GM12878 (cell line): ENCODE results near the gene RAPGEF6. TPM values are rescaled to one million over a fixed set of nuclear protein-coding genes. Genes with fewer than 3 reads are reported as not detected.

Experiments
- ATAC-seq: fragments of 200-7000 bp; cut with Tn5 transposase; 3 replicates; pipeline ENCODE4 v1.9.1; 2020; ENCODE audit warnings: mild to moderate bottlenecking, moderate library complexity
- BruUV-seq: library from RNA; stranded (reverse); fragments of 400-500 nt; replicated peaks from 2 replicates; lab custom pipeline; 2021; lab: Mats Ljungman, UMichigan
- CTCF ChIA-PET: fragments of 300-600 bp; sonication (Branson Sonifier 250); formaldehyde crosslinking; extraction: SDS; loops from one replicate; lab custom pipeline; 2021; ENCODE audit warnings: inconsistent platforms; lab: Yijun Ruan, JAX
- POLR2A ChIA-PET: fragments of 350-600 bp; formaldehyde crosslinking; extraction: SDS; loops from one replicate; lab custom pipeline; 2021; ENCODE audit warnings: inconsistent platforms; lab: Charles Lee
- RAD21 ChIA-PET: fragments of 300-600 bp; sonication (Branson Sonifier 250); formaldehyde crosslinking; loops from one replicate; lab custom pipeline; 2023; ENCODE audit warnings: antibody characterized with exemption; ENCODE audit not compliant: unreplicated experiment; lab: Charles Lee
- SMC1A ChIA-PET: fragments of 300-600 bp; sonication (Branson Sonifier 250); formaldehyde crosslinking; loops from one replicate; lab custom pipeline; 2023; ENCODE audit not compliant: unreplicated experiment, uncharacterized antibody; lab: Charles Lee
- DNase-seq: peaks from one replicate; pipeline ENCODE4 v3.0.0-alpha.2; 2011; ENCODE audit warnings: low read depth, low spot score
- FAIRE-seq: peaks from 3 replicates; lab custom pipeline; 2011; peaks lifted over from hg19 to GRCh38; lab: Jason Lieb, UNC
- H2AFZ ChIP-seq: 2 replicates; pipeline ENCODE4 v1.6.0; 2011; ENCODE audit warnings: low read depth, low read length, control low read depth; ENCODE audit not compliant: control insufficient read depth
- H3K27ac ChIP-seq: 2 replicates; pipeline ENCODE4 v1.5.1; 2011; ENCODE audit warnings: control low read depth; ENCODE audit not compliant: control insufficient read depth, insufficient read depth
- H3K27me3 ChIP-seq, 2 experiments: replicated peaks in 1 of 2; 2 replicates each; pipeline versions ENCODE4 v1.6.0 to v1.6.1; 2011; ENCODE audit warnings: low read length in 1 of 2; ENCODE audit not compliant: control insufficient read depth in 2 of 2, insufficient read depth in 2 of 2
- H3K36me3 ChIP-seq, 2 experiments: 2 replicates each; pipeline ENCODE4 v1.5.1; 2011; ENCODE audit warnings: low read length in 1 of 2; ENCODE audit not compliant: control insufficient read depth in 2 of 2, insufficient read depth in 2 of 2
- H3K4me1 ChIP-seq: 2 replicates; pipeline ENCODE4 v1.6.1; 2011; ENCODE audit warnings: mild to moderate bottlenecking, low read length, moderate library complexity, mixed read lengths; ENCODE audit not compliant: control insufficient read depth, insufficient read depth
- H3K4me2 ChIP-seq: 2 replicates; pipeline ENCODE4 v1.6.0; 2011; ENCODE audit warnings: control low read depth; ENCODE audit not compliant: control insufficient read depth, insufficient read depth
- H3K4me3 ChIP-seq: fragments of 200-600 bp; sonication (generic); 2 replicates; pipeline ENCODE4 v1.5.1; 2016
- H3K79me2 ChIP-seq: 2 replicates; pipeline ENCODE4 v1.6.0; 2011; ENCODE audit warnings: low read length; ENCODE audit not compliant: control insufficient read depth, insufficient read depth
- H3K9ac ChIP-seq: 2 replicates; pipeline ENCODE4 v1.8.0; 2011; ENCODE audit warnings: low read length, control low read depth, mixed read lengths; ENCODE audit not compliant: control insufficient read depth, insufficient read depth
- H3K9me3 ChIP-seq: replicated peaks from 3 replicates; pipeline ENCODE4 v1.5.1; 2011; ENCODE audit warnings: mild to moderate bottlenecking, low read length; ENCODE audit not compliant: control insufficient read depth, insufficient read depth
- H4K20me1 ChIP-seq: 2 replicates; pipeline ENCODE4 v1.6.0; 2011; ENCODE audit not compliant: control insufficient read depth, insufficient read depth
- CUX1 ChIP-seq: IDR thresholded peaks from 2 replicates; pipeline ENCODE4 v1.6.1; 2012; ENCODE audit warnings: improper control_type of control experiment, low read depth, low read length; ENCODE audit not compliant: insufficient replicate concordance
- EED ChIP-seq: sonication (generic); IDR thresholded peaks from 2 replicates; pipeline ENCODE4 v1.6.1; 2016; ENCODE audit warnings: antibody characterized with exemption, low read depth
- HSF1 ChIP-seq: fragments of 150-350 bp; IDR thresholded peaks from 2 replicates; pipeline ENCODE4 v1.6.1; 2014; ENCODE audit warnings: mild to moderate bottlenecking, low read depth, low read length
- LARP7 ChIP-seq: fragments of 450-650 bp; IDR thresholded peaks from 2 replicates; pipeline ENCODE4 v1.6.1; 2017; ENCODE audit warnings: mild to moderate bottlenecking
- MLLT1 ChIP-seq: fragments of 450-650 bp; IDR thresholded peaks from 2 replicates; pipeline ENCODE4 v1.6.1; 2016; ENCODE audit warnings: mild to moderate bottlenecking
- RAD21 ChIP-seq: IDR thresholded peaks from 2 replicates; pipeline ENCODE4 v1.6.1; 2011; ENCODE audit warnings: mild to moderate bottlenecking, low read depth, low read length, moderate library complexity; ENCODE audit not compliant: insufficient read depth
- RCOR1 ChIP-seq: conservative IDR thresholded peaks from 2 replicates; pipeline ENCODE4 v1.6.1; 2012; ENCODE audit warnings: low read depth, low read length, improper control_type of control experiment
- SIN3A ChIP-seq: IDR thresholded peaks from 2 replicates; pipeline ENCODE4 v1.6.1; 2012; ENCODE audit warnings: low read depth, low read length, improper control_type of control experiment
- SMARCA5 ChIP-seq: fragments of 450-650 bp; IDR thresholded peaks from 2 replicates; pipeline ENCODE4 v1.6.1; 2017; ENCODE audit warnings: mild to moderate bottlenecking
- ZBTB33 ChIP-seq: fragments of 450-650 bp; IDR thresholded peaks from 2 replicates; pipeline ENCODE4 v1.6.1; 2017; ENCODE audit warnings: mild to moderate bottlenecking
- ZNF207 ChIP-seq: fragments of 450-650 bp; IDR thresholded peaks from 2 replicates; pipeline ENCODE4 v1.6.1; 2014; ENCODE audit warnings: antibody characterized with exemption, mild to moderate bottlenecking, borderline replicate concordance
- ZNF384 ChIP-seq: IDR thresholded peaks from 2 replicates; pipeline ENCODE4 v1.6.1; 2012; ENCODE audit warnings: low read depth, mild to moderate bottlenecking, low read length, improper control_type of control experiment, borderline replicate concordance
- WGBS: methylation state at CpG from one replicate; pipeline ENCODE4 v1.1.6; 2016; ENCODE audit warnings: low lambda C conversion rate; ENCODE audit not compliant: insufficient replicate concordance, insufficient coverage; ENCODE audit errors: missing lambda C conversion rate; 5-methylcytosine and 5-hydroxymethylcytosine counted together
- in situ Hi-C: fragments of 300-500 bp; cut with MboI; formaldehyde crosslinking; loops from 9 replicates; pipeline ENCODE4 v1.14.3; 2018; ENCODE audit warnings: mixed read lengths
- intact Hi-C: fragments of 100-400 bp; cut with micrococcal nuclease; formaldehyde crosslinking; loops from one replicate; pipeline ENCODE4 v1.14.2; 2022; ENCODE audit not compliant: unreplicated experiment
- polyA plus RNA-seq, 11 experiments: library from polyadenylated mRNA; depleted of rRNA in 4 of 11; unstranded in 6 of 11; stranded (reverse) in 5 of 11; fragments of >200 nt; fragmentation: Nextera tagmentation in 4 of 11; fragmentation: Illumina TruSeq in 1 of 11; extraction: Ambion mirVana in 4 of 11; extraction: Trizol in 1 of 11; gene quantifications; 1 replicate in 1 of 11; 2 replicates in 10 of 11; pipeline versions ENCODE4 v1.2.1 to v1.2.3, GENCODE V29; 2011 to 2016; ENCODE audit warnings: inconsistent platforms in 2 of 11, missing spikeins in 2 of 11, low read depth in 1 of 11
- total RNA-seq, 4 experiments: library from RNA; depleted of rRNA in 3 of 4; stranded (reverse); fragments of >200 nt in 3 of 4; fragmentation: Illumina TruSeq in 1 of 4; extraction: Trizol in 1 of 4; gene quantifications; 2 replicates each; pipeline versions ENCODE4 v1.2.1 to v1.2.3, GENCODE V29; 2013 to 2021

Gene RAPGEF6
- total and polyA plus RNA-seq, 10 of the 15 experiments (the other 5 are each of a cell fraction or from before 2014, with no cell fraction given), result 2.9 to 24.0 (median 14.2) TPM

- FAIRE-seq (peak; percentile 41), ATAC-seq (peak; percentile 94), DNase-seq (peak; percentile 36)
- H3K27me3 ChIP-seq, result no peaks in the 10 kb centered on the region
- ChIA-PET POLR2A (interaction anchor here (0.6 to 2.3 kb wide), 12 partner anchors 9 to 438 kb away, joined by 3 to 13 read pairs (median 3); no protein-coding TSS in a partner anchor), SMC1A (interaction anchor here (0.5 to 4.4 kb wide), 24 partner anchors 7 to 1393 kb away, joined by 3 to 38 read pairs (median 4); partner anchors contain the start of gene RAPGEF6), CTCF (interaction anchor here (0.7 to 3.0 kb wide), 17 partner anchors 9 to 361 kb away, joined by 3 to 32 read pairs (median 4); no protein-coding TSS in a partner anchor), RAD21 (interaction anchor here (0.6 to 3.6 kb wide), 21 partner anchors 8 to 266 kb away, joined by 3 to 31 read pairs (median 4); no protein-coding TSS in a partner anchor)
- WGBS, result 3% methylated on average over 10 of the region's 10 CpGs
- H3K27ac ChIP-seq, result peak overlapping the region; percentile 61
- in situ Hi-C loops, result no loop called here
- H3K9ac ChIP-seq, result peak overlapping the region; percentile 36
- no peaks in the 10 kb centered on the region for H4K20me1 ChIP-seq
- H3K9me3 ChIP-seq, result no peaks in the 10 kb centered on the region; the same call in 2 of the 3 replicates
- BruUV-seq, result no TSS peak
- peak overlapping the region; percentile 56 for H2AFZ ChIP-seq
- no peaks in the 10 kb centered on the region for H3K79me2 ChIP-seq
- H3K4me2 ChIP-seq, result peak overlapping the region; percentile 58
- peaks cover 12% of the 10 kb centered on the region for H3K4me1 ChIP-seq
- peak overlapping the region; percentile 7; the same call in 1 of the 2 replicates for H3K4me3 ChIP-seq
- intact Hi-C loops, result no loop called here
- peaks cover 0 to 4% of the 10 kb centered on the region in 2 experiments; a peak in 3 of 4 replicates for H3K36me3 ChIP-seq
- TF ChIP-seq HSF1, result no peak
- no peak for TF ChIP-seq ZNF207
- no peak for TF ChIP-seq SIN3A
- TF ChIP-seq RAD21, result peak; percentile 43
- no peak for TF ChIP-seq LARP7
- TF ChIP-seq CUX1, result no peak
- peak; percentile 89 for TF ChIP-seq ZNF384
- no peak for TF ChIP-seq EED
- no peak for TF ChIP-seq SMARCA5
- 0 out of 2 replicates have a peak, but pooled peaks have one; percentile 31 for TF ChIP-seq MLLT1
- TF ChIP-seq RCOR1, result no peak
- no peak for TF ChIP-seq ZBTB33
Observed at GRCh38 chr5:131647048-131647769, 12.2 kb upstream of the RAPGEF6 start.
